Endothelial cell of umbilical vein (primary cell): ENCODE measurements around the gene ZNF652. TPM values are rescaled to one million over a fixed set of nuclear protein-coding genes. Genes with fewer than 3 reads are reported as not detected.

ENCODE experiments used
- BruUV-seq: library from RNA; stranded (reverse); fragments of 400-500 nt; replicated peaks from 2 replicates; lab custom pipeline; 2021; lab: Mats Ljungman, UMichigan
- CTCF ChIA-PET: fragments of 300-600, 350-600 bp; sonication (Branson Sonifier 250); formaldehyde crosslinking; loops from one replicate; lab custom pipeline; 2021; ENCODE audit warnings: antibody characterized with exemption, inconsistent platforms; lab: Charles Lee
- POLR2A ChIA-PET: fragments of 300-600, 350-600 bp; sonication (Branson Sonifier 250); formaldehyde crosslinking; loops from one replicate; lab custom pipeline; 2021; ENCODE audit warnings: antibody characterized with exemption, inconsistent platforms; lab: Charles Lee
- DNase-seq: peaks from one replicate; pipeline ENCODE4 v3.0.0-alpha.2; 2011; ENCODE audit warnings: low read depth, low spot score
- FAIRE-seq: peaks from 2 replicates; lab custom pipeline; 2011; peaks lifted over from hg19 to GRCh38; lab: Jason Lieb, UNC
- H2AFZ ChIP-seq: 2 replicates; pipeline ENCODE4 v1.6.0; 2012; ENCODE audit warnings: low read depth, low read length, control low read depth, inconsistent platforms
- H3K27ac ChIP-seq: 2 replicates; pipeline ENCODE4 v1.5.1; 2011; ENCODE audit warnings: low read depth, mild to moderate bottlenecking, control low read depth, low read length, moderate library complexity; ENCODE audit not compliant: insufficient read depth
- H3K27me3 ChIP-seq, 2 experiments: 2 replicates each; pipeline versions ENCODE4 v1.6.0 to v1.6.1; 2011; ENCODE audit warnings: low read length in 2 of 2, mixed read lengths in 1 of 2; ENCODE audit not compliant: control insufficient read depth in 2 of 2, insufficient read depth in 2 of 2
- H3K36me3 ChIP-seq, 2 experiments: 2 replicates in 1 of 2; 3 replicates in 1 of 2; pipeline ENCODE4 v1.5.1; 2011; ENCODE audit warnings: low read length in 2 of 2, mild to moderate bottlenecking in 1 of 2, moderate library complexity in 1 of 2; ENCODE audit not compliant: control insufficient read depth in 2 of 2, insufficient read depth in 2 of 2; ENCODE audit errors: extremely low read depth in 1 of 2
- H3K4me1 ChIP-seq: 3 replicates; pipeline ENCODE4 v1.5.1; 2011; ENCODE audit warnings: mild to moderate bottlenecking, low read length; ENCODE audit not compliant: control insufficient read depth, insufficient read depth; ENCODE audit errors: extremely low read depth
- H3K4me2 ChIP-seq: 2 replicates; pipeline ENCODE4 v1.6.1; 2011; ENCODE audit warnings: low read length, control low read depth, mixed read lengths; ENCODE audit not compliant: insufficient read depth
- H3K4me3 ChIP-seq, 3 experiments: fragments of 200-600 bp in 1 of 3; sonication (generic), shearing (Covaris generic) in 1 of 3; replicated peaks in 1 of 3; 2 replicates each; pipeline ENCODE4 v1.5.1; 2011 to 2016; ENCODE audit warnings: control low read depth in 3 of 3, low read length in 3 of 3, mild to moderate bottlenecking in 2 of 3, inconsistent platforms in 1 of 3, low read depth in 1 of 3, moderate library complexity in 1 of 3; ENCODE audit not compliant: insufficient read depth in 1 of 3
- H3K79me2 ChIP-seq: 2 replicates; pipeline ENCODE4 v1.6.0; 2012; ENCODE audit warnings: low read length, inconsistent platforms; ENCODE audit not compliant: control insufficient read depth, insufficient read depth
- H3K9ac ChIP-seq: replicated peaks from 2 replicates; pipeline ENCODE3; 2011; ENCODE audit warnings: low read length, control low read depth; ENCODE audit not compliant: insufficient read depth; ENCODE audit errors: extremely low read depth
- H3K9me1 ChIP-seq: replicated peaks from 3 replicates; pipeline ENCODE4 v1.6.0; 2011; ENCODE audit warnings: mild to moderate bottlenecking, low read length; ENCODE audit not compliant: control insufficient read depth, insufficient read depth; ENCODE audit errors: extremely low read depth
- H3K9me3 ChIP-seq: replicated peaks from 2 replicates; pipeline ENCODE4 v1.5.1; 2012; ENCODE audit warnings: low read length, inconsistent platforms; ENCODE audit not compliant: control insufficient read depth, insufficient read depth
- H4K20me1 ChIP-seq: replicated peaks from 2 replicates; pipeline ENCODE3; 2011; ENCODE audit warnings: mild to moderate bottlenecking, low read length; ENCODE audit not compliant: control insufficient read depth, insufficient read depth; ENCODE audit errors: extremely low read depth
- EZH2 ChIP-seq: IDR thresholded peaks from 2 replicates; pipeline ENCODE4 v1.6.1; 2012; ENCODE audit warnings: borderline replicate concordance, low read depth, mild to moderate bottlenecking, moderate library complexity, low read length, inconsistent platforms; ENCODE audit not compliant: severe bottlenecking
- FOS ChIP-seq: IDR thresholded peaks from 2 replicates; pipeline ENCODE4 v1.6.1; 2011; ENCODE audit warnings: mild to moderate bottlenecking, low read length, moderate library complexity, borderline replicate concordance; ENCODE audit not compliant: insufficient read depth
- GATA2 ChIP-seq: IDR thresholded peaks from 2 replicates; pipeline ENCODE4 v1.7.0; 2011; ENCODE audit warnings: low read depth, mild to moderate bottlenecking, moderate library complexity, mixed read lengths, low read length; ENCODE audit not compliant: insufficient read length, insufficient read depth
- MYC ChIP-seq: IDR thresholded peaks from one replicate; pipeline ENCODE4 v1.6.1; 2011; ENCODE audit warnings: mild to moderate bottlenecking, low read depth, low read length
- POLR2AphosphoS5 ChIP-seq: IDR thresholded peaks from 2 replicates; pipeline ENCODE4 v1.6.1; 2012; ENCODE audit warnings: low read depth, mild to moderate bottlenecking, control low read depth, low read length, moderate library complexity; ENCODE audit not compliant: insufficient read depth
- dilution Hi-C: fragments of 300-500 bp; cut with MboI; formaldehyde crosslinking; loops from one replicate; pipeline ENCODE4 v1.15.0; 2019; ENCODE audit warnings: low sequenced_read_pairs; ENCODE audit not compliant: extremely low pct_ligation_motif_present
- intact Hi-C: fragments of 100-400 bp; cut with micrococcal nuclease; formaldehyde crosslinking; loops from one replicate; pipeline ENCODE4 v1.10.0; 2022
- polyA plus RNA-seq, 4 experiments: library from polyadenylated mRNA; depleted of rRNA in 3 of 4; stranded (reverse) in 3 of 4; unstranded in 1 of 4; fragments of >200 nt; gene quantifications; 2 replicates each; pipeline versions ENCODE4 v1.2.1 to v1.2.3, GENCODE V29; 2011 to 2012; ENCODE audit warnings: missing spikeins in 1 of 4
- total RNA-seq: library from RNA; stranded (reverse); gene quantifications from 2 replicates; pipeline ENCODE4 v1.2.3, GENCODE V29; 2021
- TF ChIP-seq, protein P1 (sequence below), 2 donors: IDR thresholded peaks; 1 replicate in 1 of 2; 2 replicates in 1 of 2; pipeline ENCODE4 v1.5.1; 2011; ENCODE audit warnings: low read length in 2 of 2, mild to moderate bottlenecking in 2 of 2, moderate library complexity in 2 of 2, control low read depth in 1 of 2, inconsistent platforms in 1 of 2, low read depth in 1 of 2; ENCODE audit not compliant: insufficient read depth in 1 of 2; ENCODE audit errors: extremely low read depth in 1 of 2

Gene ZNF652
- total and polyA plus RNA-seq, 2 donors (not counting 3 experiments of a cell fraction or from before 2014, with no cell fraction given): 6.1 to 18.6 TPM

DNA sequence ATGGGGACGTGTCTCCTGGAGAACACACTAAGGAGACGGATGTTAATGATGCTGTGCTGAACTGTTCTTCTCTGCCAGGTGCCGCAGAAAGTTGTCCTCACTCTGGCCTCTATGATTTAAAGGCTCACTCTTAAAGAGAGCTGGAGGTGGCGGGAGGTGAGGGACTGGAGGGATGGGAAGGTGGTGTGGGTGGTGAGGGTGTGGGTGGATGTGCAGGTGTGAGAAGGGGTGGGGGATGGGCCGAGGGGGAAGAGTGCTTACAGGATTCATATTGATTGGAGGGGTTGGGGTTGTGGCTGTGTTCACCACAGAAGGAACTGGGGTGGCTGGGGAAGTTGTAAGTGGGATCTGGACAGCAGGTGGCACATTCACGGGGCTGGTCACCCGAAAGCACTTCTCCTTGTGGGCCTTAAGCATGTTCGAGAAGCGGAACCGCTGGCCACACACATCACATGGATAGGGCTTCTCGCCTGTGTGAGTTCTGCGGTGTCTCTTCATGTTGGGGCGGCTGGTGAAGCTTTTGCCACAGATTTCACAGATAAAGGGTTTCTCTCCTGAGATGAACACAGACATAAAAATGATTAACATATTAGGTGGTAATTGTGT lies 63.6 kb downstream of the ZNF652 start:
- Histone ChIP-seq H3K4me3 (no peak overlapping the region), H3K9ac (no peak overlapping the region), H3K4me2 (no peak overlapping the region), H4K20me1 (no peaks in the 10 kb centered on the region), H3K27ac (no peak overlapping the region), H3K4me1 (no peaks in the 10 kb centered on the region), H3K9me1 (no peaks in the 10 kb centered on the region), H3K9me3 (no peaks in the 10 kb centered on the region), H3K79me2 (no peaks in the 10 kb centered on the region), H2AFZ (no peak overlapping the region), H3K27me3 (no peaks in the 10 kb centered on the region), H3K36me3 (peaks cover 0 to 7% of the 10 kb centered on the region in 2 experiments)
- no peak for FAIRE-seq
- CTCF ChIA-PET: interaction anchor here (0.9 to 1.8 kb wide), 5 partner anchors 10 to 110 kb away, joined by 3 to 5 read pairs (median 4); partner anchors contain the start of gene PHOSPHO1
- TF ChIP-seq, protein P1, sequence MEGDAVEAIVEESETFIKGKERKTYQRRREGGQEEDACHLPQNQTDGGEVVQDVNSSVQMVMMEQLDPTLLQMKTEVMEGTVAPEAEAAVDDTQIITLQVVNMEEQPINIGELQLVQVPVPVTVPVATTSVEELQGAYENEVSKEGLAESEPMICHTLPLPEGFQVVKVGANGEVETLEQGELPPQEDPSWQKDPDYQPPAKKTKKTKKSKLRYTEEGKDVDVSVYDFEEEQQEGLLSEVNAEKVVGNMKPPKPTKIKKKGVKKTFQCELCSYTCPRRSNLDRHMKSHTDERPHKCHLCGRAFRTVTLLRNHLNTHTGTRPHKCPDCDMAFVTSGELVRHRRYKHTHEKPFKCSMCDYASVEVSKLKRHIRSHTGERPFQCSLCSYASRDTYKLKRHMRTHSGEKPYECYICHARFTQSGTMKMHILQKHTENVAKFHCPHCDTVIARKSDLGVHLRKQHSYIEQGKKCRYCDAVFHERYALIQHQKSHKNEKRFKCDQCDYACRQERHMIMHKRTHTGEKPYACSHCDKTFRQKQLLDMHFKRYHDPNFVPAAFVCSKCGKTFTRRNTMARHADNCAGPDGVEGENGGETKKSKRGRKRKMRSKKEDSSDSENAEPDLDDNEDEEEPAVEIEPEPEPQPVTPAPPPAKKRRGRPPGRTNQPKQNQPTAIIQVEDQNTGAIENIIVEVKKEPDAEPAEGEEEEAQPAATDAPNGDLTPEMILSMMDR (IDR thresholded peaks at IDR 0.05; ENCODE audit: extremely low read depth in 1 of 2, insufficient read depth in 1 of 2, low read depth in 1 of 2, low read length in 2 of 2): no peak
- no peak for TF ChIP-seq EZH2
- TF ChIP-seq MYC: no peak
- TF ChIP-seq POLR2AphosphoS5: no peak
- no peak for TF ChIP-seq GATA2
- TF ChIP-seq FOS: no peak
- no peak for DNase-seq
- dilution Hi-C loops: no loop called here
- intact Hi-C loops: no loop called here
- POLR2A ChIA-PET: no interaction called here
- no TSS peak for BruUV-seq
